ENCODE results near the gene UNC5B.

UNC5B gene

GRCh38 chr10:71223347-71224058 lies 11.1 kb downstream of the UNC5B start:
- no peak for DNase-seq

DNA sequence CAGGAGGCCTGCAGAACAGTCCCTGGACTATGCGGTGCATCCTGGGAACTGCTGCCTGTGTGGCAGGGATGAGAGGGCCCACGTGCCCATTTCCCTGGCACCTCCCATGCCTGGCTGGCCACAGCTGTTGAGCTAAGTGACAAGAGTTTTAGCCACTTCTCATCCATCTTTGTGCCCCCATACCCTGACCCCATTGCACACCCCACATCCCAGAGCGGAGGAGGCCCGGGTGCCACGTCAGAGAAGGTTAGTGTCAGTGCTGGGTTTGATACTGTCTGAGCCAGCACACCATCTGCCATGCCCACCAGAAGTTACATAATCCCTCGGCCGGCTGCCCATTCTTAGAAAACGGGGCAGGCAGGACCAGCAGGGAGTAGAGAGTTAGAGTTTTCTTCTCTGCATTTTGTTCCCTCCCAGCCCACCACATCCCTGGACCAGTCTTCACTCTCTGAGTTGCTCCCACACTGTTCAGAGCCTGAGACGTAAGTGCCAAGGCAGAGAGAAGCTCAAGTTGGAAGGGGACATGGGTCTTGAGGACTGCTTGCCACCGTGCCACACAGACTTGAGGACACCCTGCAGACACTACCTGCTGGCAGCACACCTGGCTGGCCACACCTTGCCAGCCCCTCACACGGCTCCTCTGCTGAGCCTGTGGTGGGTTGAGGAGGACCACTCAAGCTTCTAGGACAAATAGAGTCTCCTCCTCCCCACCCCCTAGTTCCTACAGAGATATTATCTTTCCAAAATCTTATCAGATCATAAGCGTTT lies 13.1 kb downstream of the UNC5B start:
- DNase-seq: no peak

GRCh38 chr10:71228875-71229675 lies 16.7 kb downstream of the UNC5B start:
- DNase-seq: no peak

GRCh38 chr10:71229726-71230655 lies 17.6 kb downstream of the UNC5B start:
- no peak for DNase-seq

DNA sequence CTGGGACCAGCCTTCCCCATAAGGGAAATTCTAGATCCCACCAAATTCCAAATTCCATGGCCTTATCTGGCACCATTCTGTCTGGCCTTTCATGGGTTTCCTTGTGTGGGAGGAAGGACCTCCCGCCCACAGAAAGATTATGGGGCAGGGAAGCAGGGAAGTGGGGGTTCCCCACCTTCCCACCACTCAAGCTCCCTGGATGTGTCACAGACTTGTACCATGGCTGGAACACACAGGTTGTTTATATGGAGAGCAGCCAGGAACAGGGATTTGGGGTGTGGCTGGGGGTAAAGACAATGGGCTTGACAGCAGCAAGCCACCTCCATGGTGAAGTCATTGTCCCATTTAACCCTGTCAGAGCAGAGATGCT lies 18.3 kb downstream of the UNC5B start:
- DNase-seq: no peak

- DNase-seq: no peak
Observed at GRCh38 chr10:71231206-71231605, 18.8 kb downstream of the UNC5B start.

GRCh38 chr10:71232089-71232998 lies 20.0 kb downstream of the UNC5B start:
- DNase-seq: no peak

- no peak for DNase-seq
Observed at GRCh38 chr10:71233482-71233892, 21.1 kb downstream of the UNC5B start.

- no peak for DNase-seq
Observed at GRCh38 chr10:71234004-71234894, 21.9 kb downstream of the UNC5B start.

DNA sequence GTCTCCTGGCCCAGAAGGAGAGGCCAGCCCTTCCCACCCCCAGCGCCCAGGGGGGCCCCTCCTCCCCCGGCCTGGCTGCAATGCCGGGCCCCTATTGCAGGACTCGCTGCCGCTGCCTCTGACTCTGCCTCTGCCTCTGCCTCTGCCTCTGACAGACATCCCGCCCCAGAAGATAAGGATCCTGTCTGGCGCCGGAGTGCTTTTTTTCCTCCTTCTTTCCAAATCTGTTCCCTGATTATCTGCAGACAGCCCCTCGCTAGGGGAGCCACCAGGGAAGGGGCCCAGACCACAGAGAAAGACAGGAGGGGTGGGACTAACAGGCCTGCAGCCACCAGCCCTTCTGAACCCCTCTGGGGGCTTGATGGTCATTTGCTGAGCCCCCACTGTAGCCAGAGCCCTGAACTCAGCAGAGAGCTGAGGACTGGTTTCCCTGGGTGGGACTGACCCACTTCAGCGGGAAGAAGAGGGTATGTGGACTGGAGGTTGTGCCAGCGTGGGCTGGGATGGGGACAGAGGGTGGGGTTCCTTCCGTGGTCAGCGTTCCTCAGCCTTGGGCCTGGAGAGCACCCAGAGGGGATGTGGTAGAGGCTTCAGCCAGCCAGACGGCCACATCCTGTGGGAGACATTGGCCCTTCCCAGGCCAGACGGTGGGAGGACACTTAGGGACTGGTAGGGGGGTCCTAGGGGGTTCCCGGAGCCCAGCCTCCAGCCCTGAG lies 22.8 kb downstream of the UNC5B start:
- DNase-seq: no peak

DNA sequence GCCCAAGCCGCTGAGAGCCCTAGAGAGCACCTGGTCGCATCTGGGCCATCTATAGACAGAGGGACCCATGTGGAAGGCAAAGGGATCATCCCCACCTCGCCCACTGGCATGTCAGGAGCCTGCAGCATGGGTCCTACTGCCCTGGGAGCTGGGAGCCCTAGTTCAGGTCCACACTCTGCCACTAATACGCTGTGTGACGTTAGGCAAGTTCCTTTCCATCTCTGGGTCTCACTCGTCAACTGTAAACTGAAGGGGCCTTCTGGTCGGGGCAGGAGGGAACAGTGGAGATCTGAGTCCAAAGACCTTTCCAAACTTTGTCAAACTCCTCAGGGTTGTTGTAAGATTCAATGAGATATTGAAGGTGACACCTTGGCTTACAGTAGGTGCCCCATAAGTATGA lies 23.4 kb downstream of the UNC5B start:
- no peak for DNase-seq

GRCh38 chr10:71236286-71236685 lies 23.9 kb downstream of the UNC5B start:
- DNase-seq: no peak

DNA sequence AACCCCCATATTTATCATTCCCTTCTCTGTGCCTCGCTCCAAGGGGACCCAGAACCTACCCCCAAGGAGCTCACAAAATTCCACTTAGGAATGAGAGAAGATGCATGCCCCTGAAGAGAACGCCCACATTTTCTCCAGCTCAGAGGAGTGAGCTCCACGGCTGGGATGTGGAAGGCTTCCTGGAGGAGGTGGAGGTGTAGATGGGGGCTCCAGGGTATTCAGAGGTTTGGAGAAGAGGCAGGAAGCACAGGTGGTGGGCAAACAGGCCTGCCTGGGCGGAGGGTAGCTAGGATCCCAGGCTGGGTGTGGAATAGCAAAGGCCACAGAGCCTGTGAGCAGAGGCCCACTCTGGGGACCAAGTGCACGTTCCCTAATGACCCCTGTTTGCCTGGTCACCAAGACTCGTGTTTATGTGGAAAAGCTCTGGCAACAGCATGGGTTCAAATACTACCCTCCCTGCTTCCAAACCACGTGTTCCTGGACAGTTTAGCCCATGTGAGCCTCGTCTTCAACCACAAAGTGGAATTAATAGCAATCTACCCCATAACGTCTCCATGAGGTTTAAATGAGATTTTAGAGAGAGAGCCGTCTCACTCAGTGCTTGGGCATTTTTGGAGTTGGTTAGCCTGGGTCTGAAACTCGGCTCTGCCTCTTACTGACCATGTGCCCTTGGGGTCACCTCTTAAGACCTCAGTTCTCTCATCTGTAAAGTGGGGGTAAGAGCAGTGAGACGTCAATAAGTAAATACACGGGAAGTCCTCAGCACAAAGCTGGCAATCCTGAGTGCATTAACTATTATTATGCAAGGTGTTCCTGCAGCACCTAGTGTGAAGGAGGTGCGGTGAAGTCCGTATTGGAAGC lies 24.7 kb downstream of the UNC5B start:
- no peak for DNase-seq

DNA sequence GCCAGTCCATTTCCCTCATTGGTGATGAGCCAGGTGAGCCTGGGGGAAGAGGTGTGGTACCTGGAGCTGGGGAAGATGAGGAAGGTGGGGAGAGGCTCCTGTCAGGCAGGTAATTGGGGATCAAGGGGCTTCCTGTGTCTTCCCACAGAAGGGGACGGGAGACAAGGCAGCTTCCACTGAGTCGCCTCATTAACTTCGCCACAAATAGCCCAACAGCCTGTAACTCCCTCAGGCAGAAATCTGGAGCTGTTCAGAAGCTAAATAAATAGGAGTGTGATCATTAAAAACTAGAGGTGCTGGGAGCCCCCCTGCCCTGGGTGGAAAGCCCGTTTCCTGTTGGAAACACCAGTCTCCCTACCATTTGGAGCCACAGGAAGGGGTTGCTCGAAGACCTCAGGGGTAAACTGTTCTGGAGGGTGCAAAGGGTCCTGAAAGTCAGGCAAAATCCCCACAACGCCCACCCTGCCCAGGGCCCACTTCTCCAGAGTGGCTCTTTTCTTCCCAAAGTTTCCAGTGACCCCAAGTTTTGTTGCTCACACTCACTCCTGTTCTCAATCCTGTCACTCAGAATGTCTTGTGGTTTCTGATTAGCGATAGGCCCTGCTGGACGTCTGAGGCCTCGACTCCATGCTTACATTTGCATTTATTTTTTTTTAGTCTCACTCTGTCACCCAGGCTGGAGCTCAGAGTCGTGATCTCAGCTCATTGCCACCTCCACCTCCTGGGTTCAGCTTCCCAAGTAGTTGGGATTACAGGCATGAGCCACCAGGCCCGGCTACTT lies 25.7 kb downstream of the UNC5B start:
- DNase-seq: no peak

- DNase-seq: no peak
Observed at GRCh38 chr10:71238626-71239025, 26.3 kb downstream of the UNC5B start.

GRCh38 chr10:71239131-71239915 lies 27.0 kb downstream of the UNC5B start:
- DNase-seq: no peak
